ENCODE measurements around the gene MYBPH.

Gene MYBPH

GRCh38 chr1:203207751-203208150, 32.1 kb upstream of the MYBPH start:
- no peaks in the 10 kb centered on the region for H3K36me3 Mint-ChIP-seq
- H3K27ac Mint-ChIP-seq = peak overlapping the region; percentile 11
- H3K9me3 Mint-ChIP-seq = no peaks in the 10 kb centered on the region
- DNase-seq (ENCODE audit: low spot score in 2 of 2) (no peak), ATAC-seq (no peak)
- no peaks in the 10 kb centered on the region for H3K4me1 Mint-ChIP-seq
- no peak overlapping the region for H3K4me3 Mint-ChIP-seq

- ATAC-seq = no peak
- DNase-seq (ENCODE audit: low spot score in 2 of 2) = no peak
- H3K27ac Mint-ChIP-seq = no peak overlapping the region
- H3K9me3 Mint-ChIP-seq = no peaks in the 10 kb centered on the region
- H3K4me3 Mint-ChIP-seq = no peak overlapping the region
- H3K4me1 Mint-ChIP-seq = no peaks in the 10 kb centered on the region
- no peaks in the 10 kb centered on the region for H3K36me3 Mint-ChIP-seq
Observed at GRCh38 chr1:203206129-203206687, 30.6 kb upstream of the MYBPH start.

DNA sequence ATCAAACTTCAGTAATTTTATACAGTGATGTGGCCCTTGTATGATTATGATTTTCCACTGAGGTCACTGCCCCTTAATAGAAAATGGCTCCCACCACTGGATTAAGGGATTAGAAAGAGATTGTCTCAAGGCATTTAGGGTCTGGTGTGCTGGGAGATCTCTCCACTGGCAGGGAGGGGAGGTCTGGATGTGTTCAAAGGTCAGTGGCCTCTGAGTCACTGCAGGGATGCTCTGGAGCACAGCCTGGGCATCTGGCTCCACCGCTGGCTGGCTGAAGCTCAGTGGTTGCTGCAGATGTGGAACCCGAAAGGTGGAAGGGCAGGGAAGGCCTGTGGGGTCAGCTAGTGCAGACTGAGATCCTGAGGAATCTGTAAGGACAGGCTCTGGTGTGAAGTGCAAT, 29.1 kb upstream of the MYBPH start:
- Mint-ChIP-seq H3K27ac (no peak overlapping the region), H3K4me1 (no peaks in the 10 kb centered on the region), H3K36me3 (no peaks in the 10 kb centered on the region), H3K9me3 (no peaks in the 10 kb centered on the region), H3K4me3 (no peak overlapping the region)
- ATAC-seq = no peak
- no peak for DNase-seq (ENCODE audit: low spot score in 2 of 2)

GRCh38 chr1:203202431-203203245, 27.0 kb upstream of the MYBPH start:
- no peak for ATAC-seq
- no peaks in the 10 kb centered on the region for H3K9me3 Mint-ChIP-seq
- H3K4me1 Mint-ChIP-seq = no peaks in the 10 kb centered on the region
- no peak for DNase-seq (ENCODE audit: low spot score in 2 of 2)
- no peak overlapping the region for H3K4me3 Mint-ChIP-seq
- H3K27ac Mint-ChIP-seq = no peak overlapping the region
- H3K36me3 Mint-ChIP-seq = no peaks in the 10 kb centered on the region

DNA sequence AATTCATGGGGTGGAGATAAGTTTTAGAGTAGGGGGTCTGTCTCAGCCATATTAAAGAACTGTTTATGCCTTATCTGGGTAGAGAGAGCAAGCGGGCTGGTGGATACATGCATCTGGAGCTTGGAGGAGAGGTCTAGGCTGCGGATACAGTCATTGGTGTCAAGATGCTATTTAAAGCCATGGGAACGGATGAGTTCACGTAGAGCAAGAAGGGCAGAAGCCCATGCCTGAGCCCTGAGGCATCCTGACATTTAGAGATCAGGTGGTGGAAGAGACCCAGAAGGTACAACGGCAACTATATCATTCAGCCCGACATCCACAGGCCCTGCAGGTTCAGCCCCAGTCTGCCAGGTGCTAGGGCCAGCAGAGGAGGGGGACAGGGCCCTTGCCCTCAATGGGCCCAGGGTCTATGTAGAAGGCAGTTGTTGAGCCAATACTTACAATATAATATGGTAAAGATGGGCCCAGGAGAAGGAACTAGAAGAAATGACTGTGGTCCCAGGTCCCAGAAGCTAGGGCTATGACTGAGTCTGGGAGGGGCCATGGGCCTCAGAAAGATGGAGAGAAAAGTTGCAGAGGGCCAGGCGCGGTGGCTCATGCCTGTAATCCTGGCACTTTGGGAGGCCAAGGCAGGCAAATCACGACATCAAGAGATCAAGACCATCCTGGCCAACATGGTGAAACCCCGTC, 26.0 kb upstream of the MYBPH start:
- Mint-ChIP-seq H3K27ac (no peak overlapping the region), H3K4me3 (no peak overlapping the region), H3K36me3 (no peaks in the 10 kb centered on the region), H3K9me3 (no peaks in the 10 kb centered on the region), H3K4me1 (no peaks in the 10 kb centered on the region)
- ATAC-seq = no peak
- no peak for DNase-seq (ENCODE audit: low spot score in 2 of 2)

- ATAC-seq = no peak
- no peaks in the 10 kb centered on the region for H3K36me3 Mint-ChIP-seq
- no peak for DNase-seq (ENCODE audit: low spot score in 2 of 2)
- H3K9me3 Mint-ChIP-seq = no peaks in the 10 kb centered on the region
- no peaks in the 10 kb centered on the region for H3K4me1 Mint-ChIP-seq
- no peak overlapping the region for H3K27ac Mint-ChIP-seq
- no peak overlapping the region for H3K4me3 Mint-ChIP-seq
Observed at GRCh38 chr1:203200916-203201315, 25.3 kb upstream of the MYBPH start.

GRCh38 chr1:203199816-203200571, 24.4 kb upstream of the MYBPH start:
- ATAC-seq (no peak), DNase-seq (ENCODE audit: low spot score in 2 of 2) (no peak)
- Mint-ChIP-seq H3K4me3 (no peak overlapping the region), H3K9me3 (no peaks in the 10 kb centered on the region), H3K4me1 (no peaks in the 10 kb centered on the region), H3K36me3 (no peaks in the 10 kb centered on the region), H3K27ac (no peak overlapping the region)

- DNase-seq (ENCODE audit: low spot score in 2 of 2) (no peak), ATAC-seq (no peak)
- H3K36me3 Mint-ChIP-seq = no peaks in the 10 kb centered on the region
- no peak overlapping the region for H3K27ac Mint-ChIP-seq
- no peaks in the 10 kb centered on the region for H3K4me1 Mint-ChIP-seq
- no peaks in the 10 kb centered on the region for H3K9me3 Mint-ChIP-seq
- no peak overlapping the region for H3K4me3 Mint-ChIP-seq
Observed at GRCh38 chr1:203199481-203199815, 23.8 kb upstream of the MYBPH start.

DNA sequence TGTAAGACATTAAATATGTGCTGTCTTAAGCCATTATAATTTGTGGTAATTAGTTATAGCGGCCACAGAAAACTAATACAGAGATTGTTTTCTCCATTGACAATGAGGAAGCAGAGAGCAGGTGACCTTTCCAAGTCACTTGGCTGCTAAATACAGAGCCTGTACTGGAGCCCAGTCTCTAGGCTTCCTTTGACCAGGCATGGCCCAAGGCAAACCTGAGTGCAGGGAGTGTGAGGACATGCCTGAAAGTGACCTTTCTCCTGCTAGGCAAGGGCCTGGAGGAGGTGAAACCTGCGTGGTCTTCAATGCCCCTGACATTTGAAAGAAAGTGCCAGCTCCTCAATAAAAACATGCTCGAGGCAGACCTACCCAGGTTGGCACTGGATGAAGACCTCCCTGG, 23.4 kb upstream of the MYBPH start:
- no peaks in the 10 kb centered on the region for H3K4me1 Mint-ChIP-seq

GRCh38 chr1:203197625-203198024, 22.0 kb upstream of the MYBPH start:
- H3K4me1 Mint-ChIP-seq = no peaks in the 10 kb centered on the region
- H3K36me3 Mint-ChIP-seq = no peaks in the 10 kb centered on the region
- ATAC-seq = peak; percentile 23
- no peak overlapping the region for H3K27ac Mint-ChIP-seq
- no peak for DNase-seq (ENCODE audit: low spot score in 2 of 2)
- H3K4me3 Mint-ChIP-seq = no peak overlapping the region
- no peaks in the 10 kb centered on the region for H3K9me3 Mint-ChIP-seq

More for the DNA sequence above, 23.4 kb upstream of the MYBPH start:
- Mint-ChIP-seq H3K4me3 (no peak overlapping the region), H3K36me3 (no peaks in the 10 kb centered on the region), H3K9me3 (no peaks in the 10 kb centered on the region), H3K27ac (no peak overlapping the region)
- no peak for DNase-seq (ENCODE audit: low spot score in 2 of 2)
- no peak for ATAC-seq

- Mint-ChIP-seq H3K36me3 (no peaks in the 10 kb centered on the region), H3K9me3 (no peaks in the 10 kb centered on the region), H3K4me1 (no peaks in the 10 kb centered on the region), H3K4me3 (no peak overlapping the region), H3K27ac (no peak overlapping the region)
- ATAC-seq (no peak), DNase-seq (ENCODE audit: low spot score in 2 of 2) (no peak)
Observed at GRCh38 chr1:203196371-203196770, 20.7 kb upstream of the MYBPH start.

GRCh38 chr1:203190949-203191348, 15.3 kb upstream of the MYBPH start:
- ATAC-seq (no peak), DNase-seq (ENCODE audit: low spot score in 2 of 2) (no peak)
- no peak overlapping the region for H3K27ac Mint-ChIP-seq
- H3K36me3 Mint-ChIP-seq = no peaks in the 10 kb centered on the region
- H3K9me3 Mint-ChIP-seq = no peaks in the 10 kb centered on the region
- no peaks in the 10 kb centered on the region for H3K4me1 Mint-ChIP-seq
- no peak overlapping the region for H3K4me3 Mint-ChIP-seq

GRCh38 chr1:203189951-203190352, 14.3 kb upstream of the MYBPH start:
- no peaks in the 10 kb centered on the region for H3K36me3 Mint-ChIP-seq
- DNase-seq (ENCODE audit: low spot score in 2 of 2) (no peak), ATAC-seq (no peak)
- H3K27ac Mint-ChIP-seq = no peak overlapping the region
- no peaks in the 10 kb centered on the region for H3K9me3 Mint-ChIP-seq
- H3K4me3 Mint-ChIP-seq = no peak overlapping the region
- H3K4me1 Mint-ChIP-seq = no peaks in the 10 kb centered on the region

- H3K9me3 Mint-ChIP-seq = no peaks in the 10 kb centered on the region
- ATAC-seq = no peak
- DNase-seq (ENCODE audit: low spot score in 2 of 2) = no peak
- H3K27ac Mint-ChIP-seq = no peak overlapping the region
- H3K36me3 Mint-ChIP-seq = no peaks in the 10 kb centered on the region
- H3K4me1 Mint-ChIP-seq = no peaks in the 10 kb centered on the region
- H3K4me3 Mint-ChIP-seq = no peak overlapping the region
Observed at GRCh38 chr1:203188686-203189232, 13.1 kb upstream of the MYBPH start.

- Mint-ChIP-seq H3K4me3 (no peak overlapping the region), H3K9me3 (no peaks in the 10 kb centered on the region), H3K27ac (no peak overlapping the region), H3K36me3 (no peaks in the 10 kb centered on the region), H3K4me1 (no peaks in the 10 kb centered on the region)
- no peak for DNase-seq (ENCODE audit: low spot score in 2 of 2)
- no peak for ATAC-seq
Observed at GRCh38 chr1:203187689-203188264, 12.2 kb upstream of the MYBPH start.
